SK-N-SH (cell line): Measurements from ENCODE around the gene NAT9. TPM values are rescaled to one million over a fixed set of nuclear protein-coding genes. Genes with fewer than 3 reads are reported as not detected.

Experiments used
- CTCF ChIA-PET: fragments of 300-600, 350-600 bp; formaldehyde crosslinking; extraction: SDS; loops from one replicate; lab custom pipeline; 2021; lab: Yijun Ruan, JAX
- POLR2A ChIA-PET: fragments of 350-600 bp; sonication (Branson Sonifier 250); formaldehyde crosslinking; extraction: SDS; loops from one replicate; lab custom pipeline; 2020; ENCODE audit warnings: antibody characterized with exemption, inconsistent platforms; lab: Yijun Ruan, JAX
- DNase-seq: peaks from one replicate; pipeline ENCODE4 v3.0.0; 2012
- H2AFZ ChIP-seq: fragments of 200-600 bp; sonication (generic); 2 replicates; pipeline ENCODE4 v1.8.1; 2016; ENCODE audit warnings: antibody characterized with exemption, mild to moderate bottlenecking, low read depth
- H3F3A ChIP-seq: fragments of 200-600 bp; sonication (generic); replicated peaks from 2 replicates; pipeline ENCODE3; 2016; ENCODE audit warnings: antibody characterized with exemption, mild to moderate bottlenecking; ENCODE audit not compliant: insufficient read depth
- H3K27ac ChIP-seq, 2 experiments: fragments of 200-500 bp in 1 of 2; fragments of 200-600 bp in 1 of 2; sonication (Bioruptor generic) in 1 of 2; sonication (generic), shearing (Covaris generic) in 1 of 2; 2 replicates each; pipeline versions ENCODE4 v1.5.1 to v1.6.1; 2014 to 2016; ENCODE audit warnings: low read depth in 2 of 2, inconsistent platforms in 1 of 2, low read length in 1 of 2, mild to moderate bottlenecking in 1 of 2, mixed read lengths in 1 of 2
- H3K27me3 ChIP-seq: fragments of 200-600 bp; sonication (generic), shearing (Covaris generic); 2 replicates; pipeline ENCODE4 v1.6.1; 2016; ENCODE audit warnings: mixed run types; ENCODE audit not compliant: insufficient read depth
- H3K36me3 ChIP-seq, 2 experiments: fragments of 200-500 bp in 1 of 2; fragments of 200-600 bp in 1 of 2; sonication (Bioruptor generic) in 1 of 2; sonication (generic) in 1 of 2; replicated peaks in 1 of 2; 2 replicates each; pipeline versions ENCODE3 to v1.5.1; 2014 to 2016; ENCODE audit warnings: low read length in 1 of 2, mild to moderate bottlenecking in 1 of 2; ENCODE audit not compliant: insufficient read depth in 2 of 2, control insufficient read depth in 1 of 2
- H3K4me1 ChIP-seq, 2 experiments: fragments of 200-500 bp in 1 of 2; fragments of 200-600 bp in 1 of 2; sonication (Bioruptor generic) in 1 of 2; sonication (generic), shearing (Covaris generic) in 1 of 2; 2 replicates each; pipeline versions ENCODE4 v1.5.1 to v1.6.1; 2014 to 2016; ENCODE audit warnings: low read depth in 1 of 2, low read length in 1 of 2, mixed run types in 1 of 2; ENCODE audit not compliant: insufficient read depth in 2 of 2, control insufficient read depth in 1 of 2
- H3K4me2 ChIP-seq: fragments of 200-600 bp; sonication (generic), shearing (Covaris generic); 2 replicates; pipeline ENCODE4 v1.6.1; 2017; ENCODE audit warnings: mixed run types
- H3K4me3 ChIP-seq, 2 experiments: fragments of 200-500 bp in 1 of 2; fragments of 200-600 bp in 1 of 2; sonication (Bioruptor generic) in 1 of 2; sonication (generic), shearing (Covaris generic) in 1 of 2; 2 replicates each; pipeline versions ENCODE4 v1.5.1 to v1.8.1; 2014 to 2016; ENCODE audit warnings: low read depth in 2 of 2, inconsistent platforms in 1 of 2, low read length in 1 of 2, mild to moderate bottlenecking in 1 of 2, mixed read lengths in 1 of 2, moderate library complexity in 1 of 2
- H3K79me2 ChIP-seq: fragments of 200-600 bp; sonication (generic); 2 replicates; pipeline ENCODE4 v1.8.1; 2017; ENCODE audit warnings: mild to moderate bottlenecking; ENCODE audit not compliant: insufficient read depth
- H3K9ac ChIP-seq: fragments of 200-600 bp; sonication (generic); 2 replicates; pipeline ENCODE4 v1.6.1; 2017; ENCODE audit warnings: mixed run types
- H3K9me2 ChIP-seq: fragments of 200-600 bp; sonication (generic); 2 replicates; pipeline ENCODE4 v1.6.1; 2017; ENCODE audit warnings: mixed run types
- H3K9me3 ChIP-seq: fragments of 200-600 bp; sonication (generic); 2 replicates; pipeline ENCODE4 v1.6.1; 2017; ENCODE audit warnings: mixed run types, mild to moderate bottlenecking, moderate library complexity
- H4K20me1 ChIP-seq: fragments of 200-600 bp; sonication (generic); 2 replicates; pipeline ENCODE4 v1.6.1; 2017; ENCODE audit warnings: mild to moderate bottlenecking, mixed run types; ENCODE audit not compliant: insufficient read depth
- CHD2 ChIP-seq: fragments of 150-350 bp; IDR thresholded peaks from 2 replicates; pipeline ENCODE4 v1.6.1; 2018; ENCODE audit warnings: low read length; ENCODE audit not compliant: partially characterized antibody
- ELF1 ChIP-seq: IDR thresholded peaks from 2 replicates; pipeline ENCODE4 v1.4.0; 2012
- EP300 ChIP-seq, 2 experiments: IDR thresholded peaks; 2 replicates each; pipeline versions ENCODE4 v1.4.0 to v1.6.1; 2012; ENCODE audit warnings: borderline replicate concordance in 1 of 2, low read depth in 1 of 2, low read length in 1 of 2
- EZH2phosphoT487 ChIP-seq: fragments of 200-600 bp; sonication (generic); IDR thresholded peaks from 2 replicates; pipeline ENCODE4 v1.6.1; 2017; ENCODE audit warnings: low read depth, mixed run types, mild to moderate bottlenecking, antibody characterized with exemption, moderate library complexity, borderline replicate concordance
- FOSL2 ChIP-seq: IDR thresholded peaks from 2 replicates; pipeline ENCODE4 v1.4.0; 2012; ENCODE audit warnings: low read depth, mild to moderate bottlenecking, moderate library complexity, borderline replicate concordance
- FOXJ3 ChIP-seq: sonication (generic); formaldehyde crosslinking; IDR thresholded peaks from 2 replicates; pipeline ENCODE4 v1.5.1; 2020; ENCODE audit warnings: mild to moderate bottlenecking, missing genetic modification reagents
- GABPA ChIP-seq: IDR thresholded peaks from 2 replicates; pipeline ENCODE4 v1.4.0; 2012; ENCODE audit warnings: low read depth, mild to moderate bottlenecking
- MAX ChIP-seq: IDR thresholded peaks from 2 replicates; pipeline ENCODE4 v1.4.0; 2012; ENCODE audit warnings: low read depth
- MEF2A ChIP-seq: IDR thresholded peaks from 2 replicates; pipeline ENCODE4 v1.4.0; 2012; ENCODE audit warnings: low read depth, borderline replicate concordance
- MXI1 ChIP-seq: IDR thresholded peaks from 2 replicates; pipeline ENCODE4 v1.6.1; 2012; ENCODE audit warnings: mild to moderate bottlenecking, low read depth, low read length, improper control_type of control experiment
- NFIC ChIP-seq: IDR thresholded peaks from 2 replicates; pipeline ENCODE4 v1.4.0; 2012; ENCODE audit warnings: borderline replicate concordance
- NRF1 ChIP-seq: IDR thresholded peaks from 2 replicates; pipeline ENCODE4 v1.6.1; 2012; ENCODE audit warnings: low read depth, mild to moderate bottlenecking, low read length
- PBX3 ChIP-seq: IDR thresholded peaks from 2 replicates; pipeline ENCODE4; 2012
- POLR2AphosphoS5 ChIP-seq: IDR thresholded peaks from 2 replicates; pipeline ENCODE4 v1.6.1; 2012; ENCODE audit warnings: low read depth, low read length
- RAD21 ChIP-seq: IDR thresholded peaks from 2 replicates; pipeline ENCODE4 v1.6.1; 2012; ENCODE audit warnings: mild to moderate bottlenecking, low read length
- RCOR1 ChIP-seq: fragments of 150-350 bp; IDR thresholded peaks from 2 replicates; pipeline ENCODE4 v1.6.1; 2017; ENCODE audit warnings: antibody characterized with exemption, low read length
- RXRA ChIP-seq: IDR thresholded peaks from 2 replicates; pipeline ENCODE4 v1.4.0; 2012; ENCODE audit warnings: low read depth, mild to moderate bottlenecking, borderline replicate concordance
- SIN3A ChIP-seq: IDR thresholded peaks from 2 replicates; pipeline ENCODE4 v1.6.1; 2012; ENCODE audit warnings: low read depth, mild to moderate bottlenecking, low read length, moderate library complexity, borderline replicate concordance
- TCF12 ChIP-seq: IDR thresholded peaks from 2 replicates; pipeline ENCODE4 v1.4.0; 2012
- USF1 ChIP-seq: IDR thresholded peaks from 2 replicates; pipeline ENCODE4 v1.4.0; 2012; ENCODE audit warnings: low read depth, borderline replicate concordance
- WGBS: methylation state at CpG from one replicate; pipeline ENCODE4 v1.1.6; 2017; ENCODE audit warnings: low lambda C conversion rate; 5-methylcytosine and 5-hydroxymethylcytosine counted together
- polyA plus RNA-seq, 3 experiments: library from polyadenylated mRNA; depleted of rRNA; stranded (reverse); fragments of >200 nt; gene quantifications; 2 replicates each; pipeline ENCODE4 v1.2.3, GENCODE V29; 2012

Gene NAT9
- polyA plus RNA-seq, 1 of the 3 experiments (the other 2 are of a cell fraction) = 117 TPM

DNA sequence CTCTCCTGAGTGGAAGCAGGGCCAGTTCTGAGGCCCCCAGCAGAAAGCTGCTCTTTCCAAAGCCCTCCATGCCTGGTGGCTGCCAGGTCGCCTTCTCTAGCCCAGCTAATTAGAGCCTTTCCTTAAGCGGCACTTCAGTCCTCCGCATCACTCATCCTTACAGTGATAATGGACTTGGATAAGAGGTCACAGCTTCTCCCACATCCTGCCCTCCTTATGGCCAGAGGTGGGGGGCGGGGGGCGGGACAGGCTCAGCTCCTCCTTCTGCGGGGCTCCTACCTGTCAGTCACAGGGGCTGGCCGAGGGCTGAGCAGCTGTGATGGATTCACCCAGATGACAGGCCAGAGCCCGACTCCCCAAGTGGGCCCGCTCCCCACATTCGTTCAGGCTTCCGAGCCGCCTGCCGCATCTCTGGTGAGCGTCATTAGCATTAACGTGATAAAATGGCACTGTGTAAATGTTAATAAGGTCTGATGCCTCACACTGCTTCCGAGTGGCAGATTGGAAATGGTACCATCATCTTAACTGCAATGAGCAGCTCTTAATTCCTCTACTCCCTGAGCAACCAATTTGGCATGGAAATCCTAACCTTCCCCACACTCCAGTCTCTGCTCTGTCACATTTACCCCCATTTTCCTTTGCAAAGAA lies 42.3 kb upstream of the NAT9 start:
- Histone ChIP-seq H3K9me2 (no peaks in the 10 kb centered on the region), H3K27me3 (no peaks in the 10 kb centered on the region), H4K20me1 (no peaks in the 10 kb centered on the region), H3K36me3 (peaks cover 0 to 38% of the 10 kb centered on the region in 2 experiments), H3K9ac (no peak overlapping the region), H2AFZ (no peak overlapping the region), H3K4me1 (no peaks in the 10 kb centered on the region; a peak in 2 of 4 replicates), H3K79me2 (no peaks in the 10 kb centered on the region), H3K27ac (no peak overlapping the region), H3K9me3 (no peaks in the 10 kb centered on the region), H3F3A (no peaks in the 10 kb centered on the region), H3K4me3 (no peak overlapping the region), H3K4me2 (no peak overlapping the region)
- ChIA-PET POLR2A (interaction anchor here (0.7 kb wide), 1 partner anchor 332 kb away, joined by 5 read pairs; no protein-coding TSS in a partner anchor), CTCF (interaction anchor here (0.7 to 98.1 kb wide), 4 partner anchors 8 to 41 kb away, joined by 3 to 3869 read pairs (median 38); partner anchors contain the start of genes FDXR and GRIN2C)
- 97% methylated on average over 13 of the region's 16 CpGs for WGBS
- DNase-seq = no peak
- TF ChIP-seq MEF2A (no peak), NFIC (no peak), TCF12 (no peak), FOSL2 (no peak), RCOR1 (no peak), USF1 (no peak), NRF1 (no peak), SIN3A (no peak), PBX3 (no peak), EZH2phosphoT487 (no peak), RAD21 (no peak), FOXJ3 (no peak), MAX (no peak), RXRA (no peak), GABPA (no peak), MXI1 (no peak), EP300 (IDR thresholded peaks at IDR 0.05; ENCODE audit: borderline replicate concordance in 1 of 2, low read depth in 1 of 2, low read length in 1 of 2) (no peak), CHD2 (no peak), ELF1 (no peak), POLR2AphosphoS5 (no peak)
